Ishikawa (cell line): Measurements from ENCODE around the gene GRID1.

Experiments
- CEBPB ChIP-seq: IDR thresholded peaks from 2 replicates; pipeline ENCODE4 v1.6.1; 2012
- CREB1 ChIP-seq: IDR thresholded peaks from 2 replicates; pipeline ENCODE4 v1.6.1; 2012; ENCODE audit warnings: low read depth
- EGR1 ChIP-seq: IDR thresholded peaks from 2 replicates; pipeline ENCODE4 v1.6.1; 2012
- EP300 ChIP-seq: IDR thresholded peaks from 2 replicates; pipeline ENCODE4 v1.6.1; 2012; ENCODE audit warnings: borderline replicate concordance
- FOXM1 ChIP-seq: IDR thresholded peaks from 2 replicates; pipeline ENCODE4 v1.6.1; 2012; ENCODE audit warnings: low read depth, borderline replicate concordance
- NFIC ChIP-seq: IDR thresholded peaks from 2 replicates; pipeline ENCODE4 v1.6.1; 2012
- RAD21 ChIP-seq: IDR thresholded peaks from 2 replicates; pipeline ENCODE4 v1.6.1; 2012; ENCODE audit warnings: low read depth
- TAF1 ChIP-seq: IDR thresholded peaks from 2 replicates; pipeline ENCODE4 v1.6.1; 2012; ENCODE audit warnings: low read depth, mild to moderate bottlenecking
- TCF12 ChIP-seq: IDR thresholded peaks from 2 replicates; pipeline ENCODE4 v1.6.1; 2012; ENCODE audit warnings: low read depth
- TEAD4 ChIP-seq: IDR thresholded peaks from 2 replicates; pipeline ENCODE4 v1.6.1; 2012
- YY1 ChIP-seq: IDR thresholded peaks from 2 replicates; pipeline ENCODE4 v1.6.1; 2012; ENCODE audit warnings: low read depth
- ZBTB7A ChIP-seq: IDR thresholded peaks from 2 replicates; pipeline ENCODE4 v1.6.1; 2012; ENCODE audit warnings: low read depth
- TF ChIP-seq, protein P1 (sequence below): IDR thresholded peaks from 2 replicates; pipeline ENCODE4 v1.6.1; 2012
- TF ChIP-seq, protein P2 (sequence below): IDR thresholded peaks from 2 replicates; pipeline ENCODE4 v1.6.1; 2012
- TF ChIP-seq, protein P3 (sequence below): IDR thresholded peaks from 2 replicates; pipeline ENCODE4 v1.6.1; 2012; ENCODE audit warnings: low read depth, mild to moderate bottlenecking

Gene GRID1

DNA sequence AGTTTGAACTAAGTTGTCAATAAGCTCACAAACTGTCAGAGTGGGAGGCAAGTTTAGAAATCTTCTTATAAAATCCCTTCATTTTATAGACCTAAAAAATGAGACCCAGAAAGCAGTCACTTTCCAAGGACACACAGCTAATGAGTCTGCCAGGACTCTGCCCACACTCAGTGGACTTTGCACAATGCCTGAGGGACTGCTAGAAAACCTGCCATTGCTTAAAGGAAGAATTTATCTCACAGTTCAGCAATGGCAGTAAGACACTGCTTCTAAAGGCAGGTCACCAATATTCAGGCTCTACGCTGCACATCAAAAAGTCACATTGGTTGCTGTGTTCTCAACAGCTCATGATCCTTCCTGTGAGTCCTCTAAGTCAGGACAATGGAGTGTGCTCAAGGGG, 698.1 kb downstream of the GRID1 start:
- TF ChIP-seq, protein P1, sequence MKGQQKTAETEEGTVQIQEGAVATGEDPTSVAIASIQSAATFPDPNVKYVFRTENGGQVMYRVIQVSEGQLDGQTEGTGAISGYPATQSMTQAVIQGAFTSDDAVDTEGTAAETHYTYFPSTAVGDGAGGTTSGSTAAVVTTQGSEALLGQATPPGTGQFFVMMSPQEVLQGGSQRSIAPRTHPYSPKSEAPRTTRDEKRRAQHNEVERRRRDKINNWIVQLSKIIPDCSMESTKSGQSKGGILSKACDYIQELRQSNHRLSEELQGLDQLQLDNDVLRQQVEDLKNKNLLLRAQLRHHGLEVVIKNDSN = no peak
- TF ChIP-seq RAD21 = no peak
- TF ChIP-seq EP300 = no peak
- TF ChIP-seq, protein P2, sequence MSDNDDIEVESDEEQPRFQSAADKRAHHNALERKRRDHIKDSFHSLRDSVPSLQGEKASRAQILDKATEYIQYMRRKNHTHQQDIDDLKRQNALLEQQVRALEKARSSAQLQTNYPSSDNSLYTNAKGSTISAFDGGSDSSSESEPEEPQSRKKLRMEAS = no peak
- no peak for TF ChIP-seq NFIC
- no peak for TF ChIP-seq ZBTB7A
- TF ChIP-seq TAF1 = no peak
- TF ChIP-seq TEAD4 = no peak

DNA sequence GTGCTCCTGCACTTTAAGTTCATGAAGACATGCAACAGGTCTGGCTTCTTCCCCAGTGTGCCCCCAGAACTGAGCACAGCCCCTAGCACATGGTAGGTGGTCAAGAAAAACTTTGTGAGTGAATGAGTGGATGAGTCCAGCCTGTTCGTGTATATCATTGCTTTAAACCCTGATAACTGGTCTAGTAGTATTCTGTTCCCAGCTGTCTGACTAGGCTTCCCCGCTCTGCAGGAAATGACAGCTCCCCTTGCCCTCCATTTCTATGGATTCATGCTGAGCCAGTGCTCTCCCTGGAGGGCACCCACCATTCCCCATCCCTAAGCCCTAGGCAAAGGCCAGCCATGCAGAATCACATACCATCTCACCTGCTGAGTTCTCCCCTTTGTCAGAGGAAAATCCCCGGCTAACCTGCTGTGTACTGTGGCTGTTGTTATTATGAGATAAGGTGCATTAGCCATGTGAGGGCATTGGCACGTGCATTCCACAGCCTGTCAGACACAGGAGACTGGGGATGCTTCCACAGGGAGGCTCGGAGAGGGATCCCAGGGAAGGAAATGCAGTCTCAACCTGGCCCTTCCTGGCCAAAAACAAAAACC, 698.9 kb downstream of the GRID1 start:
- TF ChIP-seq CREB1 = no peak
- TF ChIP-seq, protein P1 = no peak
- TF ChIP-seq CEBPB = no peak
- TF ChIP-seq, protein P2 = no peak
- TF ChIP-seq EGR1 = no peak

DNA sequence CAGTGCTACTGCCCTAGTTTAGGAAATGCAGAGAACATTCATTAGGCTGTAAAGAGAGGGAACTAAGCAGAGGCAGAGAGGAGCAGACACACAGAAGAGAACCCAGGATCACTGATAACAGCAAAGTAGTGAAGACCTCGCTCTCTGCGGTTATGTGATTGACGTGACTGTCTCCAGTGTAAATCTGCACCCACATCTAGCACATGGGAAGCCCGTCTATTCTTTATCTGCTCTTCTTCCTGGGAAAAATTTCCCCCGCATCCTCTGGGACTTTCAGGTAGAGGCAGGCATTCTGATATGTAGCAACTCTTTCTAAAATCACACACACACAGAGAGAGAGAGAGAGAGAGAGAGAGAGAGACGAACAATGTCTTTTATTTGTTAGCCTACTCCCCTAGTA, 699.6 kb downstream of the GRID1 start:
- TF ChIP-seq TAF1 = no peak
- TF ChIP-seq YY1 = no peak
- TF ChIP-seq EP300 = no peak
- TF ChIP-seq, protein P1 = no peak
- no peak for TF ChIP-seq FOXM1
- TF ChIP-seq, protein P3, sequence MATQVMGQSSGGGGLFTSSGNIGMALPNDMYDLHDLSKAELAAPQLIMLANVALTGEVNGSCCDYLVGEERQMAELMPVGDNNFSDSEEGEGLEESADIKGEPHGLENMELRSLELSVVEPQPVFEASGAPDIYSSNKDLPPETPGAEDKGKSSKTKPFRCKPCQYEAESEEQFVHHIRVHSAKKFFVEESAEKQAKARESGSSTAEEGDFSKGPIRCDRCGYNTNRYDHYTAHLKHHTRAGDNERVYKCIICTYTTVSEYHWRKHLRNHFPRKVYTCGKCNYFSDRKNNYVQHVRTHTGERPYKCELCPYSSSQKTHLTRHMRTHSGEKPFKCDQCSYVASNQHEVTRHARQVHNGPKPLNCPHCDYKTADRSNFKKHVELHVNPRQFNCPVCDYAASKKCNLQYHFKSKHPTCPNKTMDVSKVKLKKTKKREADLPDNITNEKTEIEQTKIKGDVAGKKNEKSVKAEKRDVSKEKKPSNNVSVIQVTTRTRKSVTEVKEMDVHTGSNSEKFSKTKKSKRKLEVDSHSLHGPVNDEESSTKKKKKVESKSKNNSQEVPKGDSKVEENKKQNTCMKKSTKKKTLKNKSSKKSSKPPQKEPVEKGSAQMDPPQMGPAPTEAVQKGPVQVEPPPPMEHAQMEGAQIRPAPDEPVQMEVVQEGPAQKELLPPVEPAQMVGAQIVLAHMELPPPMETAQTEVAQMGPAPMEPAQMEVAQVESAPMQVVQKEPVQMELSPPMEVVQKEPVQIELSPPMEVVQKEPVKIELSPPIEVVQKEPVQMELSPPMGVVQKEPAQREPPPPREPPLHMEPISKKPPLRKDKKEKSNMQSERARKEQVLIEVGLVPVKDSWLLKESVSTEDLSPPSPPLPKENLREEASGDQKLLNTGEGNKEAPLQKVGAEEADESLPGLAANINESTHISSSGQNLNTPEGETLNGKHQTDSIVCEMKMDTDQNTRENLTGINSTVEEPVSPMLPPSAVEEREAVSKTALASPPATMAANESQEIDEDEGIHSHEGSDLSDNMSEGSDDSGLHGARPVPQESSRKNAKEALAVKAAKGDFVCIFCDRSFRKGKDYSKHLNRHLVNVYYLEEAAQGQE = no peak
- TF ChIP-seq, protein P2 = no peak
- TF ChIP-seq NFIC = no peak
- no peak for TF ChIP-seq ZBTB7A
- TF ChIP-seq CREB1 = no peak
- no peak for TF ChIP-seq RAD21
- TF ChIP-seq CEBPB = no peak
- TF ChIP-seq TCF12 = no peak
- TF ChIP-seq EGR1 = no peak
- TF ChIP-seq TEAD4 = no peak

DNA sequence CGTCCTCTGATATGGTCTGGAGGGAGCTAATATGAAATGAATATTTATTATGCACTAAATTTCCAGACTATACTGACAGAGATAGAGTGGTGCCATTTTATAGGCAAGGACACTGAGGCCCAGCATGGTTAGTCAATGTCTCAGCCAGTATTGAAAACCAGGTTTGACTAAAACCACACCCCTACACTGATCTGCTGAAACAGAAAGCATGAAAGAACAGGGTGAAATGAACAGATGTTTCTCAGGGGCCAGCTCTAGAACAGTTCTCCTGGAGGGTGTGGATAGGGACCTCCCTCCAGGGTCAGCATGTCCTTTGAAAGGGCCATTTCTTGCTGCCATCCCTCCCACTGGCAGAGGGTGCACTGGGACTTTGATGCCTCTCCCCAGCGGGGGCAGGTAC, 700.5 kb downstream of the GRID1 start:
- TF ChIP-seq TCF12 = no peak
- no peak for TF ChIP-seq EP300

DNA sequence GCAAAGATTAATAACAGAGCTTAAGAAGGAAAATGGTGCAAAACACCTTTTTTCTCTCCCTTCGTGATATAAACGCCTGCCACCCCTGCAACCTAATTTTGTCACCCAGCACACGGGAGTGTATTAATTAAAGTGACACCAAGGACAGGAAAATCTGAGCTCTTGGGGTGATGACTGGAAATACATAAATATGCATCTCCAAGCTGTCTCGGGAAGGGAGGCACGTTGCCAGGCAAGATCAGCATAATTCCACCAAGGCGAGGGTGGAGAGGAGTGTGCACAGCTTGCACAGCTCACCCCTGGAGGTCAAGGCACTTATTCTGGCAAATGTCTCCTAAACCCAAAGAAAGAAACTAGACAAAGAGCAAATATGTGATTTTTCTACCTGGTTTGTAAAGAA, 700.9 kb downstream of the GRID1 start:
- TF ChIP-seq EP300 = no peak
- no peak for TF ChIP-seq YY1
- TF ChIP-seq TAF1 = no peak
- no peak for TF ChIP-seq EGR1
- no peak for TF ChIP-seq TCF12
- TF ChIP-seq RAD21 = no peak
- no peak for TF ChIP-seq FOXM1
- TF ChIP-seq TEAD4 = no peak
- TF ChIP-seq, protein P2 = no peak
- TF ChIP-seq ZBTB7A = no peak
- TF ChIP-seq, protein P1 = no peak
- TF ChIP-seq, protein P3 = no peak
- no peak for TF ChIP-seq NFIC
- no peak for TF ChIP-seq CREB1
- no peak for TF ChIP-seq CEBPB
